Measurements from ENCODE around the gene SAG.

Gene SAG

GRCh38 chr2:233384811-233385488, 77.3 kb downstream of the SAG start:
- no peaks in the 10 kb centered on the region for H3K27me3 ChIP-seq (ENCODE audit: control insufficient read depth, insufficient read depth, low read length)
- no peak overlapping the region for H3K9ac ChIP-seq (ENCODE audit: low read length)
- H3K36me3 ChIP-seq (ENCODE audit: control insufficient read depth, low read depth, low read length), result no peaks in the 10 kb centered on the region
- H3K4me3 ChIP-seq (ENCODE audit: low read length), result no peak overlapping the region
- no peaks in the 10 kb centered on the region for H3K4me1 ChIP-seq (ENCODE audit: control insufficient read depth, low read depth, low read length)
- no peak overlapping the region for H3K27ac ChIP-seq (ENCODE audit: low read length)
- no peaks in the 10 kb centered on the region for H3K9me3 ChIP-seq (ENCODE audit: control insufficient read depth, low read depth, low read length)

- H3K4me3 ChIP-seq (ENCODE audit: low read length), result no peak overlapping the region
- H3K36me3 ChIP-seq (ENCODE audit: control insufficient read depth, low read depth, low read length), result no peaks in the 10 kb centered on the region
- H3K9me3 ChIP-seq (ENCODE audit: control insufficient read depth, low read depth, low read length), result no peaks in the 10 kb centered on the region
- no peaks in the 10 kb centered on the region for H3K27me3 ChIP-seq (ENCODE audit: control insufficient read depth, insufficient read depth, low read length)
- no peaks in the 10 kb centered on the region for H3K4me1 ChIP-seq (ENCODE audit: control insufficient read depth, low read depth, low read length)
- H3K9ac ChIP-seq (ENCODE audit: low read length), result no peak overlapping the region
- no peak overlapping the region for H3K27ac ChIP-seq (ENCODE audit: low read length)
Measured at GRCh38 chr2:233385489-233386044, 78.0 kb downstream of the SAG start.

DNA sequence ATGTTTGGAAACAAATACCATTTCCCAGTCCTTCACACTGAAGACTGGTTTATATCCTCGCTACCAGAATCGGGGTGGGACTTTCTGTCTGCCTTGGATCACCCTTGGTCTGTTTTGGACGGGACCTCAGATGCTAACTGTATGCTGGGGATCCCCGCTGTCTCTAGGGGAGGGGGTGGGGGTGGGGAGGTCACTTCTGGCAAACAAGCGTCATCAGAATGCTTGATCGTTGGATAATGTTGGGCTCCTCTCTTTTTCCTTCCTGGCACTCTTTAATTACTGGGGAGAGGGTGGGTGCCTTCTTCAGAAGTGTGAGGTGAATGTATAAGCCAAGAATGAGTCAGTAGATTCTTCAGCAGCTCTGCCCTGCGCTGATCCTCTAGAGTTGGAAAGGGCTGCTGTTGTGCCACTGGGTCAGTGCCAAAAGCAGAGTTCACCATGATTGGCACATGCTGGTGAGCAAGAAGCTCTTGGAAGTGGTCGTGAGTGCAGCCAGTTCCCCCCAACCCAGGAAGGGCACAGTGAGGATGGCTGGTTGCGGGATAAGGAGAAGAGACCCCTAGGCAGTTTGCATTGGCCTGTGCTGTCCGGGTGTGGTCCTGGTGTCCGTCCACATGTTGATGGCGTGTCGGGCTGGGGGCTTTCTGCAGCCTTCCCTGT, 78.9 kb downstream of the SAG start:
- no peak overlapping the region for H3K27ac ChIP-seq (ENCODE audit: low read length)
- H3K36me3 ChIP-seq (ENCODE audit: control insufficient read depth, low read depth, low read length), result no peaks in the 10 kb centered on the region
- no peaks in the 10 kb centered on the region for H3K4me1 ChIP-seq (ENCODE audit: control insufficient read depth, low read depth, low read length)
- no peak overlapping the region for H3K9ac ChIP-seq (ENCODE audit: low read length)
- H3K4me3 ChIP-seq (ENCODE audit: low read length), result no peak overlapping the region
- no peaks in the 10 kb centered on the region for H3K9me3 ChIP-seq (ENCODE audit: control insufficient read depth, low read depth, low read length)
- H3K27me3 ChIP-seq (ENCODE audit: control insufficient read depth, insufficient read depth, low read length), result no peaks in the 10 kb centered on the region

DNA sequence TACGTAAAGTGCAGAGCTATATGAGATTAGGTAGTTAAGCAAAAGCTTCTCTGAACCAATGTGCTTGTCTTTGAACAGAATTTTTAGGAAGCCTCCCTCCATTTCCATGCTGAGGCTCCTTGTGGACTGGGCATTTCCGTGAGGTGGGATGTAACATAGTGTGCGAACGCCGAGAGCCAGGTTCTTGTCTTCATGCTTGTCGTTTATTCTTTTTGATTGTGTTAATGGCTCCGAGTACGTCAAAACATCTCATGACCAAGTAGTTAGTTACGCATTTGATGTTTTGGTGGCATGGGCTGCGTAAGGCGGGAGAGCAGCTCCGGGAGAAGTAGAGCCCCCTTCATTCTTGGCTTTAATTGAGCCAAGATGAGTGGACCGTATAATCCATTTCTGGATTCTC, 79.6 kb downstream of the SAG start:
- Histone ChIP-seq H3K27ac (ENCODE audit: low read length) (no peak overlapping the region), H3K9me3 (ENCODE audit: control insufficient read depth, low read depth, low read length) (no peaks in the 10 kb centered on the region), H3K27me3 (ENCODE audit: control insufficient read depth, insufficient read depth, low read length) (no peaks in the 10 kb centered on the region), H3K9ac (ENCODE audit: low read length) (no peak overlapping the region), H3K36me3 (ENCODE audit: control insufficient read depth, low read depth, low read length) (no peaks in the 10 kb centered on the region), H3K4me1 (ENCODE audit: control insufficient read depth, low read depth, low read length) (no peaks in the 10 kb centered on the region), H3K4me3 (ENCODE audit: low read length) (no peak overlapping the region)

DNA sequence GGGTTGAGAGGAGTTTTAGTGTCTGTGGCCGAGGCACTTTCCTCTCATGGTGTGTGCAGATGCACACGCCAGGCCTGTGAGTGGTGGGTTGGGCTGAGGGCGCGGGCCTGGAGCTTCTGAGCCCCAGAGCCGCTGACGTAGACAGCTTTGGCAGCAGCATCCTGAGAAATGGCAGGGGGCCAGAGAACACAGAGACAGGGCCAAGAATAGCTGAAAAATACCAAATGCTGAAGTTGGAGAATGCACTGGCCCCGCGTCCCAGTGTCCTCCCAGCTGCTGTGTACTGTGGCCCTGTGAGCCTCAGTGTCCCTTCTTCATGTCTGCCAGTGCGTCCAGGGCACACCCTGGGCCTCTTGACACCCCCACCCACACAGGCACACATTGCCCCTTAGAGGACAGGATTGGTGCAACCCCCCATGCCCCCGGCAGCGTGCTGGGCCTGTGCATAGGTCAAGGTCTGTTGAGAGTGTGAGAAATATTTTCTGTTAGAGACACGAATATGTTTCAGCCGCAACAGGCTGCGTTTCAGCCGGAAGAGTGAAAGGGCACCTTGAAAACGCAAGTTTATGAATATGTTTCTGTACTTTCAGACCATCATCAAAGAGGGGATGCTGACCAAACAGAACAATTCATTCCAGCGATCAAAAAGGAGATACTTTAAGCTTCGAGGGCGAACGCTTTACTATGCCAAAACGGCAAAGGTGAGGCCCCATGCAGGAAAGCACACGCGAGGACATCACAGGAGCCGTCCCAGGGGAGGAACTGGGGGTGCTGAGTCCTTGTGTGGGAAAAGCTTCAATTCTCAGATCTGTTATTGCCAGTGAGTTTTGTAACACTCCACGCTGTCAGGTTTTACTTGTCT, 80.3 kb downstream of the SAG start:
- Histone ChIP-seq H3K27me3 (ENCODE audit: control insufficient read depth, insufficient read depth, low read length) (no peaks in the 10 kb centered on the region), H3K4me3 (ENCODE audit: low read length) (no peak overlapping the region), H3K9me3 (ENCODE audit: control insufficient read depth, low read depth, low read length) (no peaks in the 10 kb centered on the region), H3K27ac (ENCODE audit: low read length) (no peak overlapping the region), H3K4me1 (ENCODE audit: control insufficient read depth, low read depth, low read length) (no peaks in the 10 kb centered on the region), H3K36me3 (ENCODE audit: control insufficient read depth, low read depth, low read length) (no peaks in the 10 kb centered on the region), H3K9ac (ENCODE audit: low read length) (no peak overlapping the region)

- Histone ChIP-seq H3K4me3 (ENCODE audit: low read length) (no peak overlapping the region), H3K27me3 (ENCODE audit: control insufficient read depth, insufficient read depth, low read length) (no peaks in the 10 kb centered on the region), H3K9ac (ENCODE audit: low read length) (no peak overlapping the region), H3K27ac (ENCODE audit: low read length) (no peak overlapping the region), H3K36me3 (ENCODE audit: control insufficient read depth, low read depth, low read length) (no peaks in the 10 kb centered on the region), H3K9me3 (ENCODE audit: control insufficient read depth, low read depth, low read length) (no peaks in the 10 kb centered on the region), H3K4me1 (ENCODE audit: control insufficient read depth, low read depth, low read length) (no peaks in the 10 kb centered on the region)
Measured at GRCh38 chr2:233389601-233390125, 82.0 kb downstream of the SAG start.

DNA sequence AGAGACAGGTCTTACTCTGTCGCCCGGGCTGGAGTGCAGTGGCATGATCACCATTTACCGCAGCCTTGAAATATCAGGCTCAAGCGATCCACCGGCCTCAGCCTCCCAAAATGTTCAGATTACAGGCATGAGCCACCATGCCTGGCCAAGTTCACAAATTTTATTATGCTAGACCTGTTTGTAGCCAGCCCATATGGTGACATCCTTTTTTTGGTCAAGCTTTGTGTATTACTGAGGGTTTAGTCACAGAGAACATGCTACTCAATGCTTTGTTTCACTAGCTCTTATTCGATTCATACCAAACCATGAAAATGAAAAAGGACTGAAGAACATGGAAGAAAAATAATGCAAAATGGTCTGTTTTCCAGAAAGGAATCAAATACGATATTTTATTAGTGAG, 88.1 kb downstream of the SAG start:
- Histone ChIP-seq H3K4me1 (ENCODE audit: control insufficient read depth, low read depth, low read length) (peaks cover 9% of the 10 kb centered on the region), H3K27me3 (ENCODE audit: control insufficient read depth, insufficient read depth, low read length) (no peaks in the 10 kb centered on the region), H3K4me3 (ENCODE audit: low read length) (no peak overlapping the region), H3K9me3 (ENCODE audit: control insufficient read depth, low read depth, low read length) (no peaks in the 10 kb centered on the region), H3K9ac (ENCODE audit: low read length) (no peak overlapping the region), H3K27ac (ENCODE audit: low read length) (no peak overlapping the region), H3K36me3 (ENCODE audit: control insufficient read depth, low read depth, low read length) (no peaks in the 10 kb centered on the region)
